GM04504 (cell line): ENCODE measurements around the gene PDPK1.
"Not testable (repeated sequence)": the region's sequence is repeated elsewhere in the genome, so short reads cannot be mapped to it uniquely, and the experiment has no call there.

Experiments used
- DNase-seq: peaks from one replicate; pipeline ENCODE4 v3.0.0-alpha.2; 2012; ENCODE audit warnings: low read depth

PDPK1 gene

GRCh38 chr16:2540912-2541311 lies 3.1 kb downstream of the PDPK1 start:
- not testable (repeated sequence) for DNase-seq

- DNase-seq, result not testable (repeated sequence)
These were observed 3.6 kb downstream of the PDPK1 start for GRCh38 chr16:2541409-2541808.

GRCh38 chr16:2543771-2544170 lies 6.0 kb downstream of the PDPK1 start:
- not testable (repeated sequence) for DNase-seq

- not testable (repeated sequence) for DNase-seq
These were observed 12.6 kb downstream of the PDPK1 start for GRCh38 chr16:2550283-2550878.

GRCh38 chr16:2551420-2551889 lies 13.6 kb downstream of the PDPK1 start:
- not testable (repeated sequence) for DNase-seq

- DNase-seq, result not testable (repeated sequence)
These were observed 17.0 kb downstream of the PDPK1 start for GRCh38 chr16:2554709-2555425.

- not testable (repeated sequence) for DNase-seq
These were observed 19.3 kb downstream of the PDPK1 start for GRCh38 chr16:2557150-2557549.

GRCh38 chr16:2560131-2560797 lies 22.4 kb downstream of the PDPK1 start:
- DNase-seq, result not testable (repeated sequence)

GRCh38 chr16:2560798-2561133 lies 22.9 kb downstream of the PDPK1 start:
- not testable (repeated sequence) for DNase-seq

GRCh38 chr16:2567506-2567905 lies 29.7 kb downstream of the PDPK1 start:
- not testable (repeated sequence) for DNase-seq

GRCh38 chr16:2568573-2568972 lies 30.8 kb downstream of the PDPK1 start:
- DNase-seq, result not testable (repeated sequence)

- not testable (repeated sequence) for DNase-seq
These were observed 34.9 kb downstream of the PDPK1 start for GRCh38 chr16:2572704-2573103.

- not testable (repeated sequence) for DNase-seq
These were observed 38.0 kb downstream of the PDPK1 start for GRCh38 chr16:2575839-2576238.

GRCh38 chr16:2577044-2577443 lies 39.2 kb downstream of the PDPK1 start:
- not testable (repeated sequence) for DNase-seq

- not testable (repeated sequence) for DNase-seq
These were observed 41.1 kb downstream of the PDPK1 start for GRCh38 chr16:2578905-2579304.

GRCh38 chr16:2580143-2580542 lies 42.3 kb downstream of the PDPK1 start:
- DNase-seq, result not testable (repeated sequence)

- not testable (repeated sequence) for DNase-seq
These were observed 43.0 kb downstream of the PDPK1 start for GRCh38 chr16:2580818-2581217.

- DNase-seq, result peak; percentile 1
These were observed 47.2 kb downstream of the PDPK1 start for GRCh38 chr16:2584729-2585650.

- no peak for DNase-seq
These were observed 47.8 kb downstream of the PDPK1 start for GRCh38 chr16:2585651-2586081.

GRCh38 chr16:2586241-2586640 lies 48.4 kb downstream of the PDPK1 start:
- no peak for DNase-seq

- DNase-seq, result no peak
These were observed 49.2 kb downstream of the PDPK1 start for GRCh38 chr16:2586901-2587480.
